ENCODE measurements around the gene RASA3. TPM values are rescaled to one million over a fixed set of nuclear protein-coding genes. Genes with fewer than 3 reads are reported as not detected.

Gene RASA3
- total RNA-seq, 4 donors from 2014 or later: 28.1 to 73.4 (median 56.8) TPM

- ATAC-seq (ENCODE audit: low FRiP score) (no peak), DNase-seq (ENCODE audit: low spot score) (no peak)
- TF ChIP-seq CTCF (IDR thresholded peaks at IDR 0.05): no peak
These were observed 35.5 kb upstream of the RASA3 start for GRCh38 chr13:114167885-114168284.

DNA sequence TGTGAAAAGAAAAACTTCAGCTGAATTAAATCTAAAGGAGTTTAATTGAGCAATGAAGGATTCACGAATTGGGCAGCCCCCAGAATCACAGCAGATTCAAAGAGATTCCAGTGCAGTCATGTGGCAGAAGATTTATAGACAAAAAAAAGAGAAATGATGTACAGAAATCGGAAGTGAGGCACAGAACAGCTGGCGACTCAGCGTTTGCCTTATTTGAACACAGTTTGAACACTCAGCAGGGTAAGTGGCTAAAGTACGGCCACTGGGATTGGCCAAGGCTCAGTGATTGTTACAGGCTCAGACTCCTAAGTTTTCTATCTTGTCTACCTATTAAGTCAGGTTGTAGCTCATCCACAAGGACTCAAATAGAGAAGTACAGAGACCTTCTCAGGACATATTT is 35.0 kb upstream of the RASA3 start:
- ATAC-seq (ENCODE audit: low FRiP score): no peak
- DNase-seq (ENCODE audit: low spot score): no peak
- TF ChIP-seq CTCF (IDR thresholded peaks at IDR 0.05): no peak

DNA sequence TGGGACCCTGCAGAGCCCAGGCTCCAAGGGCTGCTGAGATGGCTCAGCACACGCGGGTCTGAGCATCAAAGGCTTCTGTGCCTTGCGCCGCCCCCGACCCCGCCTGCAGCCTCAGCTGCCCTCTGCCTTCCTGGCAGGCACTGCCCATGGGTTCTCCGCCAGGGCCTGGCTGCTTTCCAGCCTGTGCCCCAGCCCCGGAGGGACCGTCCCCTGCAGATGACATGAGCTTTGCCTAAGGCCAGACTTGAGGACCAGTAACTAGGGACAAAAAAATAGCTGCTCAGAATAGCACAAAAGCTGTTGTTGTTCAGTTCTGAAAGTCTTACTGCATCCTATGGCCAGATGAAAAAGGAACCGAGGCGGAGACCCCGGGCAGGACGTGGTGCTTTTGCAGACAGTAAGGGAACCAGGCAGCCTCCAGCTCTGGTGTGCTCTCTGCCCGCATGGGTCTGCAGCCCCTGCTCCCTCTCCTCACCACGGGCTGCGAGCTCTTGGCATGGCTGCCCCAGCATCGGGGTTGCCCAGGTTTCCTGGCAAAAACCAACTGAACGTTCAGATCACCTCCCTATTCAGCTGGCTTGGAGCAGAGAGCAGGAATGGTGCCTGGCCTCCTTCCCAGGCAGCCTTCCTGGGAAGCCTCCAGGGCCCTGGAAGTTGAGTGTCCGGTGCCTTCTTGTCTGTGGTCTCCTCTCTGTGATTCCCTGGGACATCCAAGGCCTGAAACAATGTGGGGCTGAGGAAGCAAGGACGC is 34.1 kb upstream of the RASA3 start:
- no peak for DNase-seq (ENCODE audit: low spot score)
- TF ChIP-seq CTCF (IDR thresholded peaks at IDR 0.05): no peak
- ATAC-seq (ENCODE audit: low FRiP score): peak; percentile 26

DNA sequence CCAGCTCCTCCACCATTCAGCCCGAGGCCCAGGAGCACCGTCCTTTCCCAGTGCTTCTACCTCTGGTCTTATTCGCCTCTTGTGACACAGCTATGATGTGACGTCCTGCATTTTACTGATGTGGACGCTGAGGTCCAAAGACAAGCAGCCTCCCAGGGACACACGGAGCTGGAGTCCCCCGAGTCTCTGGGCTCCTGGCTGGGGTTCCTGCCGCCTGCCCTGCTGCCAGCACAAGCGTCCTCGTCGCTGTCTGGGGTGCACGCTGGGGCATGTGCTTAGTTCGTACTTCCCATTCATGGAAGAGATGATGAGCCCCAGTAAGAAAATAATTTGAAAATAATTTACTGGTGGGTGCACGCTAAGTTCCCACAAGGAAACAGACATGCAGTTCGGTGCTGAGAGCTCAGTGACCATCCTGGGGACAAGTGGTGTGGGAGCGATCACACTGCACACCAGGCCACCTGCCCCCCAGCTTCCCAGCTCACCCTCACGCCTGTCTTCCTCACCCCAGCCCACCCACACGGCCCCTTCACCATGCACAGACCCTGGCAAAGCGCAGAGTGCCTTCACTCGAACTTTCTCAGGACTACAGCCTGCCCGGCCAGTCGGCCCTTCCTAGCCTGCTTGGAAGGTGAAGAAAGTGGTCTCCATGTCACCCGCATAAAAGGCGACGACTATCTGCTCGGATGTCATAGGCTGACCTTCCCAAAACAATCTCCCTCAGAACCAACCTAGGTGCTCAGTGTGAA is 32.4 kb upstream of the RASA3 start:
- TF ChIP-seq CTCF (IDR thresholded peaks at IDR 0.05): no peak
- no peak for DNase-seq (ENCODE audit: low spot score)
- ATAC-seq (ENCODE audit: low FRiP score): no peak

DNA sequence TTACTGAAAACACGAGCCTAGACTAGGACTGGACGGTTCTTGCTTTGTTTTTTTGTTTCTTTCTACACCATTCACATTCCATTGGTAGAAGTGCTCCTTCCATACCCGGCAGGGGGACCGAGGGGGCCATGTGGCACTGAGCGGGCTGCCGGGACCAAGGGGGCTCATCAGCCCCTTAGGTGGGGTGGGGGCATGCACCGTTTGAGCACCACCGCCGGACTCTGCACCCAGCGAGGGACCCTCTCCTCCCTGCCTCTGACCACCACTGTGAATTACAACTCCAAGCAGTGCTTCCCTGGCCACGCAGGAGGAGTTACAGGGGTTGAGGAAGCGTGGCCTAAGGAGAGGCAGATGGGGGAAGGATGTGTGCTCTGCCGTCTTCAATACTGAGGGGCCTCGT is 31.6 kb upstream of the RASA3 start:
- TF ChIP-seq CTCF (IDR thresholded peaks at IDR 0.05): no peak
- no peak for ATAC-seq (ENCODE audit: low FRiP score)
- DNase-seq (ENCODE audit: low spot score): no peak

GRCh38 chr13:114162533-114162922 is 30.1 kb upstream of the RASA3 start:
- no peak for DNase-seq (ENCODE audit: low spot score)
- ATAC-seq (ENCODE audit: low FRiP score): no peak
- no peak for TF ChIP-seq CTCF (IDR thresholded peaks at IDR 0.05)
